Astrocyte of the cerebellum (primary cell): Measurements from ENCODE around the gene IVD.

Experiments
- DNase-seq: peaks from one replicate; pipeline ENCODE4 v3.0.0-alpha.2; 2011; ENCODE audit warnings: low read depth
- H3K4me3 ChIP-seq: 2 replicates; pipeline ENCODE4 v1.5.1; 2011; ENCODE audit warnings: mild to moderate bottlenecking, low read depth, low read length, moderate library complexity
- in situ Hi-C: cut with HindIII; loops from 2 replicates; pipeline ENCODE4 v1.10.0; 2017; ENCODE audit warnings: low sequenced_read_pairs
- TF ChIP-seq, protein P1 (sequence below): IDR thresholded peaks from 2 replicates; pipeline ENCODE4 v1.5.1; 2012; ENCODE audit warnings: low read length, low read depth, moderate library complexity, mild to moderate bottlenecking; ENCODE audit errors: missing control alignments

IVD gene

DNA sequence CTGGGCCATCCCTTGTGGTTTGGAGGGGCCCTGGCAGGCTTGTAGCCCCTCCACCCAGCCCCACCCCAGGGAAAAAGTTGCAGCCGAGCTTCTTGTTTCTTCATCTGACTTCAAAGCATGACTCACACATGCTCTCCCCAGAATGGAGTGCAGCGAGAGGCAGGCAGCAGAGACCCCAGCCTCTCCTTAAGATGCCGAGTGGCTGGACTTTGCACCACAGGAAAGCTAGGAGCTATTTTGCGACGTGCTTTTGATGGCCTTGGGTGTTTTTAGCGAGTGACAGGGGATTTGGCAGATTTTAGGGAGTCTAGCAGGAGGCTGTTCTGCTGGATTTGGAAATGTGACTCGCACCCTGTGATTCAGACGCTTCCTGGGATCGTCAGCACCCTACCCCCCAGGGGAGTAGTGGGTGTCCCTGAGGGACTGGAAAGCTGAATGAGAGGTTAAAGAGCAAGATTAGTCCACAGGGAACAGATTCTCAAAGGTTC is 49.4 kb downstream of the IVD start:
- TF ChIP-seq, protein P1, sequence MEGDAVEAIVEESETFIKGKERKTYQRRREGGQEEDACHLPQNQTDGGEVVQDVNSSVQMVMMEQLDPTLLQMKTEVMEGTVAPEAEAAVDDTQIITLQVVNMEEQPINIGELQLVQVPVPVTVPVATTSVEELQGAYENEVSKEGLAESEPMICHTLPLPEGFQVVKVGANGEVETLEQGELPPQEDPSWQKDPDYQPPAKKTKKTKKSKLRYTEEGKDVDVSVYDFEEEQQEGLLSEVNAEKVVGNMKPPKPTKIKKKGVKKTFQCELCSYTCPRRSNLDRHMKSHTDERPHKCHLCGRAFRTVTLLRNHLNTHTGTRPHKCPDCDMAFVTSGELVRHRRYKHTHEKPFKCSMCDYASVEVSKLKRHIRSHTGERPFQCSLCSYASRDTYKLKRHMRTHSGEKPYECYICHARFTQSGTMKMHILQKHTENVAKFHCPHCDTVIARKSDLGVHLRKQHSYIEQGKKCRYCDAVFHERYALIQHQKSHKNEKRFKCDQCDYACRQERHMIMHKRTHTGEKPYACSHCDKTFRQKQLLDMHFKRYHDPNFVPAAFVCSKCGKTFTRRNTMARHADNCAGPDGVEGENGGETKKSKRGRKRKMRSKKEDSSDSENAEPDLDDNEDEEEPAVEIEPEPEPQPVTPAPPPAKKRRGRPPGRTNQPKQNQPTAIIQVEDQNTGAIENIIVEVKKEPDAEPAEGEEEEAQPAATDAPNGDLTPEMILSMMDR = no peak
- DNase-seq = no peak
- H3K4me3 ChIP-seq = no peak overlapping the region
- in situ Hi-C loops = no loop called here

DNA sequence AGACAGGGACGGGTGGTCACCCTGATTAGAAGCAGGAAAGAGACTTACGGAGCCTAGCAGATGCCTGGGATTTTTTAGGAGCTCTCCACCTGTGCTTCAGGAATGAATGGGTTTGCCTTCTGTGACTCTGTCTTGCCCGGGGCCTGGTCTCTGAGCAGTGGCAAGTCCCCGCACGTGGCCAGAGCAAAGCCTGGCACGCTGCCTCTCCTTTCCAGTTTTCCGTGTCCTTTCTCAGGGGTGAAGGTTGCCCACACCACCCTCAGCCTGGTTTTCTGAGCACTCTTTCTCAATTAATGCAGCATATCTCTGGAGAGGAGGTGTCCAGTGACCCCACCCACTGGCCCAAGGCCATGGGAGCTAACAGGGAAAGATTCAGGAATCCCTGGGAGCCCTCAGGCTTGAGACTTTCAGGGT is 50.7 kb downstream of the IVD start:
- DNase-seq = no peak
- in situ Hi-C loops = no loop called here
- no peak overlapping the region for H3K4me3 ChIP-seq
- TF ChIP-seq, protein P1 = no peak

DNA sequence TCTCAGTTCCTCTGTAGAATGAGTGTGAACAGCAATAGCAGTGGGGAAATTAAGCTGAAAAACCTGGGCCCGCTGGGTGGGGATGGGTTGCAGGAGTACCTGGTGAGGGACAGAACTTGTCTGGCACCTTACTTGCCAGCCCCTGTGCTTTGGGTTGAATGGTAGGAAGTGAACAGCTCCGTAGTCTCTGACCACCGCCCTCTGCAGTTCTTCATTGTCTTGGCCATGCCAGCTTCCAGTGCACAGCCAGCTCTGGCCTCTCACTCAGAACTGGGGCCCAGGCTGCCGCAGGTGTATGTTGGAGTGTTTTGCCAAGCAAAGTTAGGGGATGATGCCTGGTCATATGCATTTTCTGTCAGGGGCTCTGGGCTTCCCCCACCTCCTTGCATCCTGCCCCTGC is 51.1 kb downstream of the IVD start:
- H3K4me3 ChIP-seq = no peak overlapping the region
- in situ Hi-C loops = no loop called here
- DNase-seq = no peak
- TF ChIP-seq, protein P1 = no peak

DNA sequence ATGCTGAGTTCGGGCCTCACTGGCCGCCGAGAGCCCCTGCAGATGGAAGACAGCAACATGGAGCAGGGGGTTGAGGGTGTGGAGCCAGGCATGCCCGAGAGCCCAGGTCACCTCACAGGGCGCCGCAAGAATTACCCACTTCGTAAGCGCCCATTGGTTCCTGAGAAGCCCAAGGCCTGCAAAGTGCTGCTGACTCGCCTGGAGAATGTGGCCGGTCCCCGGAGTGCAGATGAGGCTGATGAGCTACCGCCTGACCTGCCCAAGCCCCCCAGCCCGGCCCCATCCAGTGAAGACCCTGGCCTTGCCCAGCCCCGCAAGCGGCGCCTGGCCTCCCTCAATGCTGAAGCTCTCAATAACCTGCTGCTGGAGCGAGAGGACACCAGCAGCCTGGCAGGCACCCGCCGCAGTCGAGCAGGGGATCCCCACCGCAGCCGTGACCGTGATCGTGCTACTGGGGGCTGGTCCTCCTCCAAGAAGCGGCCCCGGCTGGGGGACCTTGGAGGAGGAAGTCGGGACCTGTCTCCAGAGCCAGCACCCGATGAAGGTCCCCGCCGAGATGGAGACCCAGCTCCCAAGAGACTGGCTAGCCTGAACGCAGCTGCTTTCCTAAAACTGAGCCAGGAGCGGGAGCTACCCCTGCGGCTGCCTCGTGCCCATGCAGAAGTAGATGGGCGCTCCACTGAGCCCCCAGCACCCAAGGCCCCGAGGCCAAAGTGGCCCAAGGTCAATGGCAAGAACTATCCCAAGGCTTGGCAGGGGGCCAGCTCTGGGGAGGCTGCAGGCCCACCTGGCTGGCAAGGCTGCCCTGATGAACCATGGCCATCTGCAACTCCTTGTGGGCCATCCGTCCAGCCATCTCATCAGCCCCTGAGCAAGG is 53.1 kb downstream of the IVD start:
- TF ChIP-seq, protein P1 = no peak
- no peak overlapping the region for H3K4me3 ChIP-seq
- no peak for DNase-seq
- in situ Hi-C loops = no loop called here

DNA sequence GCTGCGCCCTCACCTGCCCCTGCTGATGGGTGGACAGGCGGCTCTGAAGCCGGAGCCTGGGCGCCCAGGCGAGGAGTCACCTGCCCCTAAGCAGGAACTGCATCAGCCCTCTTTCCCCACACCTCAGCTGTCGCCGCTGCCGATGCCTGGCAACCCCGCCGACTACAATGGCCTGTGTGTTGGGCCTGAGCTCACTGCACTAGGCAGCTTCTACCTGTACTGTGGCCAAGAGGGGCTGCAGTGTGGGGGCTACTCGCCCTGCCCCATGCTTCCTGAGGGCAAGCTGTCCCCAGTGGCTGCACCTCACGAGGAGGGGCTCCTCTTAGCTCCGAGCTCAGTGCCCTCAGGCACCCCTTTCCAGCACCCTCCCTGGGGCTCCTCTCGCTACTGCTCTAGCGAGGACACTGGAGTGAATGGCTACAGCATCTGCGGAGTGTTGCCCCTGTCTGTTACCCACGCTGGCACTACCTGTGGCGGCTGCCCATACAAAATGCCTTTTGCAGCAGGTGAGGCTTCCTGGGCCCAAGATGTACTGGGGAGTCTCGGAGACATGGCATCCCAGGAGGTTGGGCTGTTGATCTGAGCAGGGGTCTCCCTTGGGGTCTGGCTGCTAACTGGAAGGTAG is 53.9 kb downstream of the IVD start:
- in situ Hi-C loops = no loop called here
- DNase-seq = no peak
- TF ChIP-seq, protein P1 = no peak
- H3K4me3 ChIP-seq = no peak overlapping the region

DNA sequence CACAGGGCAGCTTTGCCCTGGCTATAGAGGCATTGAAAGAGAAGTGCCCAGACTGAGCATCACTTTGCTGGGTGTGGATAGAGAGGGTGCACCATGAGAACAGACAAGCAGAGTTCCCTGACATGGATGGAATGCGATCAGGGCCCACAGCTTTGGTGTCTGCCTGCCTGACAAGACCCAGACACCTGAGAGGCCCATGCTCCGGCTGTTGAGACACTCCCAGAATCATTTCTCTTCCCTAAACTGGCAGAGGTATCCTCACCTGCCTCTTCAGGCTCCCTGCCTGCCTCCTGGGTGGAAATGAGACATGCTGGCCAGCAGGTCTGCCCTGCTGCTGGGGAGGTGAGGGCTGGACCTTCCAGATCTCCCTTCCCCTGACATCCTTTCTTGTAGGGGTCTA is 54.8 kb downstream of the IVD start:
- TF ChIP-seq, protein P1 = no peak
- no peak for DNase-seq
- no peak overlapping the region for H3K4me3 ChIP-seq
- in situ Hi-C loops = no loop called here
